Activated CD4-positive, CD25-positive, alpha-beta regulatory T cell treated with anti-CD3 and anti-CD28 coated beads, Interleukin-2, amount 50 U/mL, for 16 hours (primary cell): ENCODE data around the gene KAT2A.
"Not testable (repeated sequence)": the region's sequence is repeated elsewhere in the genome, so short reads cannot be mapped to it uniquely, and the experiment has no call there.

Experiments used
- DNase-seq: peaks from one replicate; pipeline ENCODE4 v3.0.0-alpha.2; 2020; ENCODE audit warnings: low read depth, low spot score

KAT2A gene

DNA sequence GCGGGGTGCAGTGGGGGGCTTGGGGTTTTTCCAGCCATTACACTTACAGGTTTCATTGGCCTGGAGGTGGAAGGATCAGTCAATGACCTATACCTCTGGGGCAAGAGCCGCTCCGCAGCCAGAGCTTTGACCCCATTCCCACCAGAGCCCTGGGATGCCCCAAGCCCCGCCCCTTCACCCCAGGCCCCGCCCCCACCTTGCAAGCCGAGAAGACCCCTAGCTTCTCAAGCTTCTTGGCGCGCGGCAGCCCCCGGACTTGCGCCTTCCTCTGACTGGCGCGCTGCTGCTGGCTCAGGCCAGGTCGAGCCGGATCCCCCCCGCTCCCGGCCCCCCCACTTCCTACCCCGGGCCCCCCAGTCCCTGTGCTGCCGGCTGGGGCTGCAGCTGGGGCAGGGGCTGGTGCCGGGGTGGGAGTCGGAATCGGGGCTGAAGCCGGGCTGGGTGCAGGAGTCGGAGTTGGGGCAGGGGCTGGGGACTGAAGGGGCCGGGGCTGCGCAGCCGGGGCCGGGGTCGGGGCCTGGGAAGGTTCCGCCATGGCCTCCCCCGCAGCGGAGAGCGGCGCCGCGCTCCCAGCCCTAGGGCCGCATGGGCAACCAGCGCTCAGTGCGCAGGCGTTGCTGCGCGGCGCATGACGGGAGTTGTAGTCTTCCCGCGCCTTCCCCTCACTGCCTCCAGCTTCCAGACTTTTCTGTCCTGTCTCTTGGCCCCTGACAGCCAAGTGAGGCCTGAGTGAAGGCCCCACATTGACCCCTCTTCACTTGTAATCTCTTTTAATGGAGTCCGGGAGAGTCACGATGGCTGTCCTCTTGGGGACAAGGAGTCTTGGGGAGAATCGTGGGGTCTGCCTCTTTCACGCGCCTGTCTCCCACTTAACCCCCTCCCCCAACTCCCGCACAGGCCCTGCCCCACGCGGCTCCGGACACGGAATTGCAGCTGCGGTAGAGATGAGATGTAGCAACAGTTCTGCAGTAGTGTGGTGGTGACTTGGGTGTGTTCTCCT lies at the start of gene KAT2A:
TSS of gene KAT2A (minus strand) at position 598 of the 1,000 bp plus-strand sequence. CDS start at position 535, 63 bp downstream.
- peak; percentile 56 for DNase-seq

DNA sequence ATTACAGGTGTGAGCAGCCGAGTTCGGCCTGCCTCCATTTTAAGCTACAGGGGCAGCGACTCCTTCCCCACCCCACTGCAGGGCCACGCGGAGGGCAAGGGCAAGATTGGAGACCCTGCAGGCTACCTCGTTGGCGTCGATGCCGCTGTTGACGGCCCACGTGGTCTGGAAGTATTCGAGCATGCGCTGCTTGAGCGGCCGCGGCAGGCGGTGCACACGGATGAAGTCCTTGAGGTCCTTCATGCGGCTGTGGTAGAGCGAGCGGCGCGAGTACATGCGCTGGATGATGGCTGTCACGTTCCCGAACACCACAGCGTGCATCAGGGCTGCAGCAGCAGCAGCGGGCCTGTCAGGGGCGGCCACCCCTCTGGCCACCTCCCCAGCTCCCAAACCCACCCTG lies 48.2 kb upstream of the KAT2A start:
- no peak for DNase-seq

DNA sequence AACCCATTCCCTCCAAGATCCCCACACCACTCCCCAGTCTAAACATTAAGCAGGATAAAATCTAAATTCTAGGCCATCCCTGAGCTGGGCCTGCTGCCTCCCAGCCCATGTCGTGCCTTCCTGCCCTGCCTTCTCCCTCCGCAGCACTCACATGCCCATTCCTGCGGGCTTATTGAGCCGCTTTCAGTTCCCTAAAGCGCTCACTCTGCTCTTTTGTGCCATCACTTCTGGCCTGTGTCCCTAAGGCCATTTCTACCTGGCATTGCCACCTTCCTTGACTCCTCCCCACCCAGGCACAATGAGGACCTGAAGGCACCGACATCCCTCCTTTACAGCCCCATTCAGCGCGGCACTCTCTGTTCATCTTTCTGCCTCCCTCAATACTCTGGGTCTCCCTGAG lies 46.6 kb upstream of the KAT2A start:
- DNase-seq: no peak

DNA sequence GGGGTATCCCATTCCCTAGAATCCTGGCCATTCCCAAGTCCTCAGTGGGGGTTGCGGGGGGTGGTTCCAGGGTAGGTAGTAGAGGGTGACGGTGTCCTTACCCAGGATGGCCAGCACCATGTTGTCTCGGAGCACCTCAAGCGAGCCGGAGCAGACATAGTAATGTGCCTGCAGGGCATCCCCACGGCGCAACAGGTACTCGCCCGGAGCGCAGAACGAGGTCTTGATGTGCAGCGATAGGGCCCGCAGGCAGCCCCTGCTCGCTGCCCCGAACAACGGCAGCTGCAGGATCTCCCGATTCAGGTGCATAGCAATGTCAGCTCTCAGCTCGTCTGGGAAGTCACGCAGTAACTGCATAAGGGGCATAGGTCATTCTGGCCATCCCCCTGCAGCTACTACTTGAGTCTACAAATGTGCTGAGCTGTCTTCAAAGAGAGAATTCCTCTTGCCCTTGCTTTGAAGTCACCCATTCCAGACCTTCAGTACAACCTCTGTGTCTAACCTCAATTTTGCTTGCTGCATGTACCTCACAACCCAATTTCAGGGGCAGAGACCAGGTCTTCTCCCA lies 45.1 kb upstream of the KAT2A start:
- DNase-seq: no peak

DNA sequence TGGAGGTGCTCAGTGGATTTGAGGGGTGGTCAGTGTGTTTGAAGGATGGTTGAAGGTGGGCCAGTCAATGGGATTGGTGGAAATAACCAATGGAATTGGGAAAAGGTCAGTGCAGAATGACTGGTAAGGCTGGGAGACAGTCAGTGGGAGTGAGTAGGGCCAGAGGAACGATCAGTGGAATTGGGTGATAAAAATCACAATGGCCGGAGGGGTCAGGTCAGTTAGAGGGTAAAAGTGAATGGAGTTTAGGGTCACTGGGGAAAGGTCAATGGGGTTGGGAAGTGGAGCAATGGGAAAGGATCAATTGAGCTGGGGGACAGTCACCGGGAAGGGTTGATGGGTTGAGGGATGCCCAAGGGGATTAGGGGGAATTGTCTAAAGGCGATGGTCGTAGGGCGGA lies 44.6 kb upstream of the KAT2A start:
- no peak for DNase-seq

DNA sequence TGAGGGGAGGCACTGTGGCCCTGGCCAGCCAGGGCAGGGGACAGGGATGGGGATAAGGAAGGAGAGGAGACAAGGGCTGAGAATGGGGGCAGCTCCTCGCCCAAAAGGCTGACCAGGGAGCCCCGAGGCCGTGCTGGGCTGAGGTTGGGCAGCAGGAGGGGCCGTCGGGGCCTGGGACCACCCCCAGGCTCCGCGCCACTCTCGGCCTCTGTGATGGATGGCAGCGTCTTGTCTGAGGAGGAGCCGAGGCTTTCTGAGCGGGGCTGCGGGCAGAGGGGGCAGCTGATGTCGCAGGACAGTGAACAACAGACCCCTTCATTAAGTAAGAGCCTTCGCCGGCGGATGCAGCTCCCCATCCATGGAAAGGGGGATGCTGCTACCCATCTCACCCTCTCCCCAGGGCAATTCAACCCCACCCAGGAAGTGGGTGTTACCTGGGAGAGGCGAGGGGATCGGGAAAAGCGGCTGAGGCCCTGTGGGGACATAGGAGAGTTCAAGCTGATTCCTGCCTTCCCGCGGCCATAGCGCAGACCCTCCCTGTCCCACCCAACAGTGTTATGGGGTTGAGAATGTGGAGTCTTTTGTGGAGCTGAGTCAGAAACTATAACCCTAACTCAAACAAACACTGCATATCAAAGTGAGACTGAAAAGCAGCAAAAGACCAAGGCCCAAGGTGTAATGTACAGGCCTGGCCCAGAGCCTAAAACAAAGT lies 42.7 kb upstream of the KAT2A start:
- no peak for DNase-seq

DNA sequence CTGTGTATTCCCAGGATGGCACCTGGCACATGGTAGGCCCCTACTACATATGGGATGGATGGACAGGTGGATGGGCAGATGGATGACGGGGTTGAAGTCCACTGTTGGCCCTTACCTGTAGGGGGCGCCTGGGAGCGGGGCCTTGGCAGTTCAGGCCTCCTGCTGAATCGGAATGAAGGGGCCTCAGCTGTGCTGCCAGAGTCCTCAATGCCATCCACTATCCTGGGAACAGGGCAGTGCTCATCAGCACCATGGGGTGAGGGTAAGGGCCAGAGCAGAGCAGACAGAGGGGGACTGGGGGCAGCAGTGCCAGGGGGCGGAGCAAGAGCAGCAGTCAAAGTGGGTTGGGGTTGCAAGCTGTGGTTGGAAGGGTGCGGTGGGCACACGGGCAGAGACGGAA lies 41.9 kb upstream of the KAT2A start:
- no peak for DNase-seq

DNA sequence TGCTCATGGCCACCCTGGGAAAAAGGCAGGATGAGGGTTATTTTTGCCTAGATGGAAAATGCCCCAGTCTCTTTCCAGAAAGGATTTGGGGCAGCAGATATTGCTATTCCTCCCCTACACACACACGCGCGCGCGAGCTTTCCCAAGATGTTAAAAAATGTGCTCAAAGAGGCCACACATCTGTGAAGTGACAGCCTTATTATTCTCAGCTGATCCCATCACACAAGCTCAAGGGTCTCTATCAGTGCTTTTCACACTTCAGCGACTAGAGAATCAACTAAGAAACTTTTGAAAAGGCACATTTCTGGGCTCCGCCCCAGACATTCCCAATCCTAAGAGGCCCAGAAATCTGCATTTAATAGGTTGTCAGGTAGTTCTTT lies 39.4 kb upstream of the KAT2A start:
- DNase-seq: no peak

DNA sequence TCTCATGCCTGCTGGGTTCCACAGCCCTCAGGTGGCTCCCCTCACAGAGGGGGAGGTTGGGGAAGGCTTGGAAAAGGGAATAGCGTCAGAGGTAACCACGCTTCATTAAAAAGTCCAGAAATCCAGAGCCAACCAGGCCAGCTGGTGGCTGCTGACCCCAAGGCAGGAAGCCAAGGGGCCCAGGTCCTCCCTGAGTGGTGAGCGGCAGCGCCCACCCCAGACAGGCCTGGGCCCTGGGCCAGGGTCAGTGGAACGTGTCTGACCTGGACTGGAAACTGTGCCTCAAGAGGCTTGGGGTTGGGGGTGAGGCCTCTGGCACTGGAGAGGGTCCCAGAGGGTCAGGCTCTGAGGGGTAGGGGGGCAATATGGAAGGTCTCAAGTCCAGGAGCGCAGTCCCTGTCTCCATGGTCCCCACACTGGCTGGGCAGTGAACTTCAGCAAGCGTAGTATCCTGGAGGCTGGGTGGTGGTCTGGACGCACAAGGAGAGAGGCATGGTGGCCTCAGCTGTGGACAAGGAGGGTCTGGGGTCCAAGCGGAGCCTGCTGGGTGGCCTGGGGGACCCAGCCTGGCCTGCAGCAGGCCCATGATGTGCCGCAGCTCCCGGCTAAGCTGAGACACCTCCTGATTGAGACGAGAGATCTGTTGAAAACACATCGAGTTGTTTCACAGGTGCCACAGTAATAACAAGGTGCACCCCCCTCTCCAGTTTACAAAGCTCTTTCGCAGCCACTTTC lies 38.8 kb upstream of the KAT2A start:
- no peak for DNase-seq

DNA sequence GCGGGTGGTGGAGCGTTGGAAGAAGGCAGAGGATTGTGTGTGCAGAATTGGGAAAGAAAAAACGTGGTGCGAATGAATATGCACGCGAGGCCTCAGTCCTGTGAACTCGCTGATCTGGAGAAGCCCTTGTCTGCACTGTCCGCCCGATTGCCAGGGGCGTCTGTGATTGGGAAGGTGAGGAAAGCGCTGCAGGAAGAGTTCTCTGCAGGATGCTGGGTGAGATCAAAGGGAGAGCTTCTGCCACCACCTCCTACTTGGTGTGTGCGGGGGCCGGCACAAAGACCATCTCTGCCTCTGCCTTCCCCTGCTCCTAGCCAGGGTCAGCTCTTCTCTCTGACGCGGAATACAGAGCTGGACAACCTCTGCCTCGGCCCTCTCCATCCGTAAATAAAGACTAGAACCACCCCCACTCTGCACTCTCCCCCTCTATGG lies 34.5 kb upstream of the KAT2A start:
- DNase-seq: no peak

DNA sequence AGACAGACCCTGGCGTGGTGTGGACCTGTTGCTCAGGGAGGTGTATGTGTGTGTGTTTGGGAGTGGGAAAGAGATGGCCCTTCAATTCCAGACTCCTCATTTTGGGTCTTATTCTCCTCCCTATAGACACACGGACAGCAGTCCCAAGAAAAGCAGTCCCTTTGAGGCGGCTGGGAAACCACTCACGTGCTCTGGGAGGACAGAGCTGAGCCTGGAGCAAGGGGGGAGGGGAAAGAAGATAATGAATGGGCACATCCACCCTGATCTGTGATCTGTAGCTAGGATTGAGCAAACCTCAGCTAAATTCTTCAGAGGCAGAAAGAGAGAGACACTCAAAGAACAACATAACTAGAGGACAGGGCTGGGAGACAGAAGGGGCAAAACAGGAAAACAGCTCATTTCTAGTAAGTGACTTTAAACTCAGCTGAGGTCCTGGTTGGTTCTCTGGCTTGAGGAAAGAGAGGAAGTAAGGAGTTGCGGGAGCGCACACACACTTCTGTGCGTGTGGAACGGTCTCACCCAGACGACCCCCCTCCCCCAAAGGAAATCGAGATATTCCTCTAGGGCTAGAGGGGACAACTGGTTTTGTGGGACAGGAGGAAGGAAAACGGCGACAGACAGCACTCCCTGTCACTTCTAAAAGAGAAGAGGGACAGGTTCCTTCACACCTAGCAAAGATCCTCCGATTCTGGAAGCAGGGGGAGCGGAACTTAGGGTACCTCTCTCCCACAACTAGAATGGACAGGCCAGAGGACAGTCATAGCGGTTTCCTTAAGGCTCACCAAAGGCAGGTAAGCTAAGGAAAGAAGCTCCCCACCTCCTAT lies 33.0 kb upstream of the KAT2A start:
- no peak for DNase-seq

DNA sequence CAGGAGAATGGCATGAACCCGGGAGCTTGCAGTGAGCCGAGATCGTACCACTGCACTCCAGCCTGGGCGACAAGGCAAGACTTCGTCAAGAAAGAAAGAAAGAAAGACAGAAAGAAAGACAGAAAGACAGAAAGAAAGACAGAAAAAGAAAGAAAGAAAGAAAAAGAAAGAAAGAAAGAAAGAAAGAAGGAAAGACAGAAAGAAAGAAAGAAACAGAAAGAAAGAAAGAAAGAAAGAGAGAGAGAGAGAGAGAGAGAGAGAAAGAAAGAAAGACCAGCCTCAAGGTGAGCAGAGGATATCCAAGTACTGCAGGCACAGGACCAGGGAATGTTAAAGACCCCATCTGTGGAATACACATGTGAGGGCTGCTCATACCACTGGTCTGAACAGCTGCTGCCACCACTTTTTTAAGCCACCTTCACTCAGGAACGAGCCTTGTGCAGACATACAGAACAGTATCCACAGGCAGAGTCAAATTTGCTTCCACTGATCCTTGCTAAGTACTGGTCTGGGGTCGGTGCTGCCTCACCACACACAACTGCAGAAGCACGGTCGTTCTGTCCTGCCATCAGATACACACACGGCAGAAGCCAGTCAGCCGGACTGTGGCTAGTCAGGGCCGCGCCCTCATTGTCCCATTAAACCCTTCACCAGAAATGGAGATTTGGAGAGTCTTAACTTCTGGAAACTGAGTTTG lies 25.9 kb upstream of the KAT2A start:
- DNase-seq: no peak

DNA sequence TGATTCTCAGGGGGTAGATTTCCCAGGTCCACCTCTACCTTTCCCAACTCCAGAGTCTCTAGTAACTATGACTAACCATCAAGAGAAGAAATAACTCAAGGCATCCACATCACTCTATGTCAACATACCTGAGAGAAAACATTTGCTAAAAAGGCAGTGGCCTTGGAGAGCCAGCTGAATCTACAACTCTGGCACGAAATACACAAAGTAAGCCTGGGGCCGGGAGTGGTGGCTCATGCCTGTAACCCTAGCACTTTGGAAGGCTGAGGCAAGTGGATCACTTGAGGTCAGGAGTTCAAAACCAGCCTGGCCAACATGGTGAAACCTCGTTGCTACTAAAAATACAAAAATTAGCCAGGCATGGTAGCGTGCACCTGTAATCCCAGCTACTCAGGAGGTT lies 22.0 kb upstream of the KAT2A start:
- DNase-seq: not testable (repeated sequence)

DNA sequence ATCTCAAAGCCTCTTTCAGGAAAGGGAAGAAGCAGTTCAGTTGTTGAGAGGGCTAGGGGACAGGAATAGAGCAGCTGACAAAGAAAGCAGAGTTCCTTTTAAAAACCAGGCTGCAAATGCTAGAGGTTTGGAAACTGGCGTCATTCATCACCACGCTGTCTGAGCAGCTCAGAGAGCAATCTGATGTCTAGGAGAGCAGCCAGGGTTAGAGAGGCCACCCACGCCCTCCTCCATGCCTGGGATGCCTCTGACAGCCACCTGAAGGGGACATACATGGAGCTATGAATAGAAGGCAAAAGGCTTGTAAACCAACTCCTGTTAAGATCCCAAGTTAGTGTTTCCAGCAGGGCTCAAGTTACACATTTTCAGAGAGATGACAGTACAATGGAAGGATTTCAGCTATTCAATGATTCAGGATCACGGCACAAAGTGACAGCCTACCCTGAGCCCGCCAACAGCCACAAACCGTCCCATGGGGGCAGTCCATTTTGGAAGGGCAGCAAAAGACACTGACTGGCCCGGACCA lies 21.3 kb upstream of the KAT2A start:
- no peak for DNase-seq

DNA sequence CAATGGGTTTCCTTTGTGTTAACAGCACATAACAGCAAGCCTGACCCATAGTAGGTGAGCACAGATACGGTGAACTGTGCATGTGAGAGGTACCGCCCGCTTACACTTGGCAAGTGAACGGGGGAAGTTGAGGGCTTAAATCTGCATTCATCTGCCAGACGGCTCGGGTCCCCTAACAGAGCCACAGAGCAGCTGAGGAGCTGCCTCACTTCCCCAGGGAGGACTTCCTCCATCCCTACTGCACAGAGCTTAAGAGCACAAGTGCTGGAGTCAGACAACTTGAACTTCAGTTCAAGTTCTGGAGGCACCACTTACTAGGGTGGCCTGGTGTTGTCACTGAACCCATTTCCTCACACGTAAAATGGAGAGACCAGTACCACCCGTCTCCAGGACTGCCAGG lies 20.2 kb upstream of the KAT2A start:
- DNase-seq: no peak

DNA sequence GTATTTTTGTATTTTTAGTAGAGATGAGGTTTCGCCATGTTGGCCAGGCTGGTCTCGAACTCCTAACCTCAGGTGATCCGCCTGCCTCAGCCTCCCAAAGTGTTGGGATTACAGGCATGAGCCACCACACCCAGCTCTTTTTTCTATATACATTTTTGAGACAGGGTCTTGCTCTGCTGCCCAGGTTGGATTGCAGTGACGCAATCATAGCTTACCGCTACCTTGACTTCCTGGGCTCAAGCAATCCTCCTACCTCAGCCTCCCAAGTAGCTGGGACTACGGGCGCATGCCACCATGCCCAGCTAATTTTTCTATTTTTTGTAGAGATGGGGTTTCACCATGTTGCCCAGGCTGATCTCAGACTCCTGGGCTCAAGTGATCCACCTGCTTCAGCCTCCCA lies 19.5 kb upstream of the KAT2A start:
- not testable (repeated sequence) for DNase-seq

DNA sequence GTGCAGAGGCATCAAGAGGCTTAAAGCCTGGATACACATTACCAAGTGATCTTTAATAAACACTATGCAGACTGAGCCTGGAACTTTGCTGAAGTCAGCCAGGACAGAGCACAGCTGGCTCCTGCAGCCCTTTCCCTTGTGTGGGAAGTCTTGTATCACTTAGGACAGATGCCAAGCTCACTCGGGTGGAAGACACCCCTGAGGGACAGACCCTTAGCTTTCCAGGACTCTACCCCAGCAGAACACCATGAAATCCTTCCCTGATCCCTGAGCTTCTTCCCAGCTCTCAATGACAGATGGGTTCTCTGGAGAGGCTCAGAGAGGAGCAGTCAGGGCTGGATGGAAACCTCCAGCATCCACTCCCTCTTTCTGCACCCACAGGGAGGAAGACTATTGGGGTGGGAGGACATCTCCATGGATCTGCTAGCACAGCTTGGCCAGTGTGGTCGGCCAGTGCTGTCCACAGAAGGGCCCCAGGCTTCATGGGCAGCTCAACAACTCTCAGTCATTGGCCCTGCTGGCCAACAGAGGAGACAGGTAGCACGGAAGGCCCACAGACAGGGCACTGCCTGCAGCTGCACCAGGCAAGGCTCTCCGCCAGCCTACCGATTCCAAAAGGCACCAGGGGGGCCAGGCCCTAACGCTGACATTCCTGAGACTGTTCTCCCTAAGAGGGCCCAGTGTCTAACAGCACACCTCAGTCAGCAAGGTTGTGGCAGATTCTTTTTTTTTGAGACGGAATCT lies 17.8 kb upstream of the KAT2A start:
- DNase-seq: no peak

DNA sequence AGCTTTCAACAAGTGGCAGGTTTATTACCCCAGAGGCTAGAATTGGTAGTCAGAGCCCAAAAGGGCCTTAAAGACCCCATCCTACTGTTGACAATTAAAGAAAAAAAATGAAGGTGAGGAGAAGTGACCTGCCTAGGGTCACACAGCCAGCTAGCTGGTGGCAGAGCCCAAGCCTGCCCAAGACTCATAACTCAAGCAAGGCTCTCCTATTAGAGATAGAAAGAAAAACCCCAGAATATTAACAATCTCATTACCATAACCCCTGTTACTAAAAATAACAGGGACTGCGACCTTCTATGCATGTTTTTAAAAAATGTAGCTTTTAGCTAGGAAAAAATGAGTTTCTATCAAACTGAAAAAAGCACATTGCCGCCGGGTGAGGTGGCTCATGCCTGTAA lies 15.5 kb upstream of the KAT2A start:
- no peak for DNase-seq
